K562 (cell line): ENCODE results near the gene CACNA2D3. TPM values are rescaled to one million over a fixed set of nuclear protein-coding genes. Genes with fewer than 3 reads are reported as not detected.

ENCODE experiments used
- ATAC-seq: fragments of 200-7000 bp; cut with Tn5 transposase; 3 replicates; pipeline ENCODE4 v1.9.1; 2020; ENCODE audit warnings: moderate library complexity
- BruUV-seq: library from RNA; stranded (reverse); fragments of 400-500 nt; replicated peaks from 2 replicates; lab custom pipeline; 2021; lab: Mats Ljungman, UMichigan
- CTCF ChIA-PET: fragments of 300-600 bp; formaldehyde crosslinking; extraction: SDS; loops from one replicate; lab custom pipeline; 2021; ENCODE audit warnings: low intra/inter-chr PET ratio; lab: Yijun Ruan, JAX
- POLR2A ChIA-PET: fragments of 300-600, 350-650 bp; sonication (Branson Sonifier 250); formaldehyde crosslinking; extraction: SDS; loops from one replicate; lab custom pipeline; 2021; ENCODE audit warnings: antibody characterized with exemption, inconsistent platforms; lab: Yijun Ruan, JAX
- DNase-seq, 4 experiments: peaks; one replicate each; pipeline versions ENCODE4 v3.0.0 to v3.0.0-alpha.2; 2011 to 2018; ENCODE audit warnings: low spot score in 3 of 4, mixed read lengths in 3 of 4; ENCODE audit errors: extremely low read depth in 1 of 4
- FAIRE-seq: peaks from 2 replicates; lab custom pipeline; 2011; peaks lifted over from hg19 to GRCh38; lab: Jason Lieb, UNC
- H2AFZ ChIP-seq: 2 replicates; pipeline ENCODE4 v1.6.0; 2011; ENCODE audit warnings: low read depth, low read length, control low read depth, inconsistent platforms
- H3K27ac ChIP-seq: fragments of 200-600 bp; 3 replicates; pipeline ENCODE4 v1.8.0; 2011; ENCODE audit warnings: low read depth, mild to moderate bottlenecking, control low read depth, inconsistent platforms, low read length, moderate library complexity, mixed read lengths; ENCODE audit errors: extremely low read depth
- H3K27me3 ChIP-seq, 2 experiments: fragments of 300-600 bp in 1 of 2; 2 replicates in 1 of 2; 3 replicates in 1 of 2; pipeline versions ENCODE4 v1.6.0 to v1.8.0; 2011; ENCODE audit warnings: inconsistent platforms in 2 of 2, low read length in 2 of 2, mild to moderate bottlenecking in 1 of 2, mixed read lengths in 1 of 2, moderate library complexity in 1 of 2; ENCODE audit not compliant: control insufficient read depth in 2 of 2, insufficient read depth in 2 of 2
- H3K36me3 ChIP-seq: fragments of 300-600 bp; 3 replicates; pipeline ENCODE4 v1.8.0; 2011; ENCODE audit warnings: mild to moderate bottlenecking, low read length, inconsistent platforms; ENCODE audit not compliant: control insufficient read depth, insufficient read depth
- H3K4me1 ChIP-seq, 2 experiments: fragments of 200-600 bp in 1 of 2; replicated peaks in 1 of 2; 2 replicates in 1 of 2; 3 replicates in 1 of 2; pipeline versions ENCODE4 v1.5.1 to v1.8.0; 2011; ENCODE audit warnings: inconsistent platforms in 2 of 2, low read length in 2 of 2, mild to moderate bottlenecking in 1 of 2, mixed read lengths in 1 of 2, moderate library complexity in 1 of 2; ENCODE audit not compliant: control insufficient read depth in 2 of 2, insufficient read depth in 2 of 2
- H3K4me2 ChIP-seq: 2 replicates; pipeline ENCODE4 v1.6.1; 2011; ENCODE audit warnings: low read length, control low read depth, inconsistent platforms, mixed read lengths; ENCODE audit not compliant: insufficient read depth
- H3K4me3 ChIP-seq: fragments of 200-600 bp; sonication (generic), shearing (Covaris generic); 2 replicates; pipeline ENCODE4 v1.5.1; 2016; ENCODE audit warnings: control low read depth, inconsistent platforms
- H3K79me2 ChIP-seq: fragments of 200-600 bp; 3 replicates; pipeline ENCODE4 v1.8.0; 2011; ENCODE audit warnings: low read length, inconsistent platforms; ENCODE audit not compliant: control insufficient read depth, insufficient read depth
- H3K9ac ChIP-seq, 2 experiments: 2 replicates each; pipeline versions ENCODE4 v1.6.0 to v1.6.1; 2011; ENCODE audit warnings: low read depth in 2 of 2, low read length in 2 of 2, control low read depth in 1 of 2, inconsistent platforms in 1 of 2, mild to moderate bottlenecking in 1 of 2, mixed read lengths in 1 of 2; ENCODE audit not compliant: insufficient read depth in 1 of 2
- H3K9me1 ChIP-seq: one replicate; pipeline ENCODE4 v1.6.0; 2011; ENCODE audit warnings: inconsistent platforms, mild to moderate bottlenecking, low read length, moderate library complexity; ENCODE audit not compliant: control insufficient read depth, insufficient read depth
- H3K9me3 ChIP-seq: replicated peaks from 2 replicates; pipeline ENCODE4 v1.5.1; 2011; ENCODE audit warnings: low read depth, low read length, inconsistent platforms; ENCODE audit not compliant: control insufficient read depth, insufficient read depth
- H4K20me1 ChIP-seq: replicated peaks from 2 replicates; pipeline ENCODE4 v1.6.1; 2011; ENCODE audit warnings: low read length, inconsistent platforms, mixed read lengths; ENCODE audit not compliant: control insufficient read depth, insufficient read depth
- CEBPB ChIP-seq: fragments of 450-650 bp; IDR thresholded peaks from 2 replicates; pipeline ENCODE4 v1.6.1; 2016; ENCODE audit warnings: missing genetic modification characterization, missing compliant biosample characterization
- EP400 ChIP-seq: fragments of 450-650 bp; IDR thresholded peaks from 2 replicates; pipeline ENCODE4 v1.6.1; 2017; ENCODE audit warnings: antibody characterized with exemption, mild to moderate bottlenecking, moderate library complexity
- NEUROD1 ChIP-seq: fragments of 150-350 bp; IDR thresholded peaks from 2 replicates; pipeline ENCODE4 v1.6.1; 2014; ENCODE audit warnings: borderline replicate concordance, low read length, low read depth; ENCODE audit not compliant: partially characterized antibody
- PYGO2 ChIP-seq: fragments of 450-650 bp; IDR thresholded peaks from 2 replicates; pipeline ENCODE4 v1.6.1; 2016; ENCODE audit warnings: mild to moderate bottlenecking, missing genetic modification characterization, moderate library complexity, missing compliant biosample characterization
- SMAD3 ChIP-seq: fragments of 450-650 bp; formaldehyde crosslinking; conservative IDR thresholded peaks from 2 replicates; pipeline ENCODE4 v1.4.0; 2020; ENCODE audit warnings: mild to moderate bottlenecking
- SOX6 ChIP-seq: fragments of 450-650 bp; IDR thresholded peaks from 2 replicates; pipeline ENCODE4 v1.6.1; 2014; ENCODE audit warnings: mild to moderate bottlenecking
- TEAD4 ChIP-seq, 2 experiments: sonication (generic) in 1 of 2; formaldehyde crosslinking in 1 of 2; IDR thresholded peaks; 2 replicates each; pipeline versions ENCODE4 v1.6.1 to v1.8.0; 2012 to 2022; ENCODE audit warnings: borderline replicate concordance in 1 of 2, inconsistent platforms in 1 of 2, low read length in 1 of 2, mild to moderate bottlenecking in 1 of 2, missing genetic modification reagents in 1 of 2
- ZC3H11A ChIP-seq: IDR thresholded peaks from 2 replicates; pipeline ENCODE4 v1.6.1; 2012; ENCODE audit warnings: low read depth, low read length, improper control_type of control experiment
- ZNF274 ChIP-seq: IDR thresholded peaks from 2 replicates; pipeline ENCODE4 v1.6.1; 2011; ENCODE audit warnings: low read depth, mild to moderate bottlenecking, low read length, moderate library complexity, borderline replicate concordance
- WGBS: fragments of 100-300 bp; shearing (Covaris generic); methylation state at CpG from one replicate; pipeline ENCODE4 v1.1.6; 2016; ENCODE audit warnings: low coverage, mixed read lengths; ENCODE audit not compliant: insufficient coverage; ENCODE audit errors: missing lambda C conversion rate; 5-methylcytosine and 5-hydroxymethylcytosine counted together
- in situ Hi-C: fragments of 300-500 bp; cut with MboI; formaldehyde crosslinking; loops from 4 replicates; pipeline ENCODE4 v1.15.0; 2018; ENCODE audit warnings: inconsistent platforms, mixed read lengths
- intact Hi-C: fragments of 100-400 bp; cut with micrococcal nuclease; formaldehyde crosslinking; loops from 2 replicates; pipeline ENCODE4 v1.14.2; 2022
- polyA plus RNA-seq, 8 experiments: library from polyadenylated mRNA; depleted of rRNA in 4 of 8; stranded (reverse) in 5 of 8; unstranded in 3 of 8; fragments of >200 nt; fragmentation: Nextera tagmentation in 2 of 8; fragmentation: Illumina TruSeq in 1 of 8; extraction: Ambion mirVana in 2 of 8; extraction: Trizol in 1 of 8; gene quantifications; 2 replicates each; pipeline versions ENCODE4 v1.2.1 to v1.2.3, GENCODE V29; 2011 to 2014; ENCODE audit warnings: inconsistent platforms in 1 of 8, missing spikeins in 1 of 8
- total RNA-seq, 7 experiments: library from RNA; depleted of rRNA in 6 of 7; stranded (reverse); fragments of >200 nt in 6 of 7; fragmentation: Illumina TruSeq in 2 of 7; extraction: Trizol in 2 of 7; gene quantifications; 2 replicates each; pipeline versions ENCODE4 v1.2.1 to v1.2.3, GENCODE V29; 2011 to 2021; ENCODE audit warnings: low replicate concordance in 1 of 7

The CACNA2D3 gene
- total and polyA plus RNA-seq, 9 of the 15 experiments (the other 6 are each of a cell fraction or from before 2014, with no cell fraction given) = 0.01 TPM; not detected in 8

DNA sequence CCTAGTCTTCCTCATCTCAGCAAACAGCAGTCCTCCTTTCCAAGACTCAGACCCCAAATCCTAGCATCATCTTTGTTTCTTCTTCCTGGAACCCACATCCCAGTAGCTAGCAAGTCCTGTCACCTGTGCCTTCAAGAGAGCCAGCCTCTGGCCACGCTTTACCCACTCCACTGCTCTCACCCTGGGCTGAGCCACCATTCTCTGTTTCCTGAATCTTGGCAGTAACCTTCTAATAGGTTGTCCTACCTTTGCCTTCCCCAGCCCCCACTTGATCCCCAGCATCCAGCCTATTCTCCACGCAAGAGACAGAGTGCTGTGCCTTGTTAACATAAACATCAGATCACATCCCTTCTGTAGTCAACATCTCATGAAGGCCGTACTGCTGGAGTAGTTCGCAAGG is 482.1 kb downstream of the CACNA2D3 start (continued):
- TF ChIP-seq SMAD3 = no peak
- TF ChIP-seq TEAD4 (IDR thresholded peaks at IDR 0.05; ENCODE audit: low read length) = no peak
- no peak for TF ChIP-seq TEAD4 (CRISPR knock-in tag; IDR thresholded peaks at IDR 0.05; ENCODE audit: borderline replicate concordance)

- H3K27me3 ChIP-seq = no peaks in the 10 kb centered on the region; a peak in 1 of 5 replicates
- ATAC-seq (no peak), DNase-seq (no peak), FAIRE-seq (no peak)
- no peaks in the 10 kb centered on the region for H3K36me3 ChIP-seq
- intact Hi-C loops = no loop called here
- no peak overlapping the region for H2AFZ ChIP-seq
- H3K9me1 ChIP-seq = no peaks in the 10 kb centered on the region
- no peak for TF ChIP-seq SOX6
- no peak for TF ChIP-seq EP400
- no peak for TF ChIP-seq CEBPB (tag)
- in situ Hi-C loops = no loop called here
- H3K27ac ChIP-seq = no peak overlapping the region
- no peak overlapping the region for H3K4me2 ChIP-seq
- no peak overlapping the region for H3K9ac ChIP-seq
- no peaks in the 10 kb centered on the region for H3K9me3 ChIP-seq
- POLR2A ChIA-PET = no interaction called here
- no peak overlapping the region for H3K4me3 ChIP-seq
- no TSS peak for BruUV-seq
- CTCF ChIA-PET = no interaction called here
- H3K79me2 ChIP-seq = no peaks in the 10 kb centered on the region
- no peaks in the 10 kb centered on the region for H3K4me1 ChIP-seq
- no peaks in the 10 kb centered on the region for H4K20me1 ChIP-seq
Observed at GRCh38 chr3:54608041-54608440, 485.7 kb downstream of the CACNA2D3 start.

GRCh38 chr3:54619053-54619452 is 496.7 kb downstream of the CACNA2D3 start:
- no peak for ATAC-seq
- H3K4me1 ChIP-seq = no peaks in the 10 kb centered on the region
- CTCF ChIA-PET = no interaction called here
- peaks cover 0 to 9% of the 10 kb centered on the region in 2 experiments; a peak in 1 of 5 replicates for H3K27me3 ChIP-seq
- no peak overlapping the region for H3K4me3 ChIP-seq
- no peak overlapping the region for H3K27ac ChIP-seq
- no peak for DNase-seq
- no peaks in the 10 kb centered on the region for H3K9me3 ChIP-seq
- TF ChIP-seq NEUROD1 = no peak
- no peak for TF ChIP-seq PYGO2 (tag)
- no peak for TF ChIP-seq ZNF274
- no peak for TF ChIP-seq ZC3H11A
- H2AFZ ChIP-seq = no peak overlapping the region
- POLR2A ChIA-PET = no interaction called here
- no peaks in the 10 kb centered on the region for H3K9me1 ChIP-seq
- no peak overlapping the region for H3K4me2 ChIP-seq
- WGBS = 0% methylated on average over 4 of the region's 4 CpGs
- no TSS peak for BruUV-seq
- no peaks in the 10 kb centered on the region for H3K36me3 ChIP-seq
- no peaks in the 10 kb centered on the region for H3K79me2 ChIP-seq
- no peak overlapping the region for H3K9ac ChIP-seq
- in situ Hi-C loops (no loop called here), intact Hi-C loops (no loop called here)
- H4K20me1 ChIP-seq = no peaks in the 10 kb centered on the region
- no peak for FAIRE-seq
